GM11168 (cell line): ENCODE measurements around the gene ADARB1.

Experiments used
- in situ Hi-C: fragments of 300-500 bp; cut with MboI; formaldehyde crosslinking; loops from one replicate; pipeline ENCODE4 v1.12.0; 2022; ENCODE audit warnings: low sequenced_read_pairs; ENCODE audit not compliant: unreplicated experiment

Gene ADARB1

GRCh38 chr21:45054227-45054926 is 20.0 kb upstream of the ADARB1 start:
- in situ Hi-C loops: no loop called here

- in situ Hi-C loops: no loop called here
Measured at GRCh38 chr21:45054927-45055612, 19.3 kb upstream of the ADARB1 start.

- in situ Hi-C loops: no loop called here
Measured at GRCh38 chr21:45055861-45056260, 18.5 kb upstream of the ADARB1 start.

- in situ Hi-C loops: no loop called here
Measured at GRCh38 chr21:45056296-45056904, 18.0 kb upstream of the ADARB1 start.

GRCh38 chr21:45056917-45057560 is 17.3 kb upstream of the ADARB1 start:
- in situ Hi-C loops: no loop called here

GRCh38 chr21:45057886-45058285 is 16.5 kb upstream of the ADARB1 start:
- in situ Hi-C loops: no loop called here

- in situ Hi-C loops: no loop called here
Measured at GRCh38 chr21:45059121-45059520, 15.3 kb upstream of the ADARB1 start.

GRCh38 chr21:45060089-45060488 is 14.3 kb upstream of the ADARB1 start:
- in situ Hi-C loops: no loop called here

- in situ Hi-C loops: no loop called here
Measured at GRCh38 chr21:45060675-45061311, 13.6 kb upstream of the ADARB1 start.

- in situ Hi-C loops: no loop called here
Measured at GRCh38 chr21:45064091-45064490, 10.3 kb upstream of the ADARB1 start.

GRCh38 chr21:45064618-45065399 is 9.6 kb upstream of the ADARB1 start:
- in situ Hi-C loops: no loop called here

GRCh38 chr21:45067462-45068285 is 6.7 kb upstream of the ADARB1 start:
- in situ Hi-C loops: no loop called here

GRCh38 chr21:45069085-45069484 is 5.3 kb upstream of the ADARB1 start:
- in situ Hi-C loops: no loop called here

GRCh38 chr21:45069711-45070110 is 4.7 kb upstream of the ADARB1 start:
- in situ Hi-C loops: no loop called here

- in situ Hi-C loops: no loop called here
Measured at GRCh38 chr21:45071078-45071873, 3.1 kb upstream of the ADARB1 start.

GRCh38 chr21:45071874-45072737 is 2.3 kb upstream of the ADARB1 start:
- in situ Hi-C loops: no loop called here

- in situ Hi-C loops: no loop called here
Measured at GRCh38 chr21:45072738-45073300, 1.6 kb upstream of the ADARB1 start.
